Neural cell (in vitro differentiated cells): ENCODE measurements around the gene TMEM240.

Experiments used
- CTCF ChIP-seq: fragments of 450-650 bp; IDR thresholded peaks from 2 replicates; pipeline ENCODE4 v1.5.1; 2014; ENCODE audit warnings: antibody characterized with exemption, mild to moderate bottlenecking, moderate library complexity; ENCODE audit not compliant: poor library complexity, severe bottlenecking
- EP300 ChIP-seq: fragments of 450-650 bp; conservative IDR thresholded peaks from 2 replicates; pipeline ENCODE4 v1.6.1; 2014; ENCODE audit warnings: antibody characterized with exemption, mild to moderate bottlenecking, moderate library complexity; ENCODE audit not compliant: poor library complexity, severe bottlenecking
- MXI1 ChIP-seq: fragments of 450-650 bp; conservative IDR thresholded peaks from 2 replicates; pipeline ENCODE4 v1.6.1; 2014; ENCODE audit warnings: antibody characterized with exemption, mild to moderate bottlenecking; ENCODE audit not compliant: poor library complexity, severe bottlenecking
- SMC3 ChIP-seq: fragments of 450-650 bp; conservative IDR thresholded peaks from 2 replicates; pipeline ENCODE4 v1.6.1; 2014; ENCODE audit warnings: antibody characterized with exemption, mild to moderate bottlenecking, moderate library complexity; ENCODE audit not compliant: poor library complexity
- TAF1 ChIP-seq: IDR thresholded peaks from 2 replicates; pipeline ENCODE4 v1.6.1; 2012; ENCODE audit warnings: low read depth

GRCh38 chr1:1553821-1554494 lies 13.5 kb upstream of the TMEM240 start:
- TF ChIP-seq CTCF (no peak), SMC3 (no peak), EP300 (no peak), MXI1 (no peak), TAF1 (no peak)
